ENCODE data around the gene ANKRD12. TPM values are rescaled to one million over a fixed set of nuclear protein-coding genes. Genes with fewer than 3 reads are reported as not detected.
"Not testable (repeated sequence)": the region's sequence is repeated elsewhere in the genome, so short reads cannot be mapped to it uniquely, and the experiment has no call there.

The ANKRD12 gene
- total RNA-seq, 1 donor from 2014 or later, result 48.6 TPM

GRCh38 chr18:9147440-9148202 lies 11.0 kb downstream of the ANKRD12 start:
- peak; percentile 73 for DNase-seq

- DNase-seq, result no peak
These were observed 11.6 kb downstream of the ANKRD12 start for GRCh38 chr18:9148203-9148552.

- no peak for DNase-seq
These were observed 13.5 kb downstream of the ANKRD12 start for GRCh38 chr18:9150121-9150520.

GRCh38 chr18:9153256-9153655 lies 16.7 kb downstream of the ANKRD12 start:
- DNase-seq, result no peak

GRCh38 chr18:9156604-9157249 lies 20.1 kb downstream of the ANKRD12 start:
- no peak for DNase-seq

- DNase-seq, result no peak
These were observed 21.2 kb downstream of the ANKRD12 start for GRCh38 chr18:9157806-9158205.

GRCh38 chr18:9160014-9160413 lies 23.4 kb downstream of the ANKRD12 start:
- no peak for DNase-seq

- DNase-seq, result not testable (repeated sequence)
These were observed 26.1 kb downstream of the ANKRD12 start for GRCh38 chr18:9162663-9163062.

- DNase-seq, result not testable (repeated sequence)
These were observed 27.6 kb downstream of the ANKRD12 start for GRCh38 chr18:9164149-9164548.

- not testable (repeated sequence) for DNase-seq
These were observed 29.3 kb downstream of the ANKRD12 start for GRCh38 chr18:9165883-9166282.

- not testable (repeated sequence) for DNase-seq
These were observed 32.9 kb downstream of the ANKRD12 start for GRCh38 chr18:9169515-9169914.

- DNase-seq, result not testable (repeated sequence)
These were observed 35.3 kb downstream of the ANKRD12 start for GRCh38 chr18:9171919-9172318.

- DNase-seq, result no peak
These were observed 36.0 kb downstream of the ANKRD12 start for GRCh38 chr18:9172506-9173127.

- peak; percentile 21 for DNase-seq
These were observed 37.2 kb downstream of the ANKRD12 start for GRCh38 chr18:9173770-9174233.

GRCh38 chr18:9174302-9174701 lies 37.7 kb downstream of the ANKRD12 start:
- no peak for DNase-seq

- DNase-seq, result no peak
These were observed 38.5 kb downstream of the ANKRD12 start for GRCh38 chr18:9175115-9175514.

- peak; percentile 6 for DNase-seq
These were observed 40.5 kb downstream of the ANKRD12 start for GRCh38 chr18:9177031-9177430.

GRCh38 chr18:9177466-9177865 lies 40.9 kb downstream of the ANKRD12 start:
- DNase-seq, result no peak

- no peak for DNase-seq
These were observed 42.0 kb downstream of the ANKRD12 start for GRCh38 chr18:9178557-9178956.

GRCh38 chr18:9181275-9181674 lies 44.7 kb downstream of the ANKRD12 start:
- DNase-seq, result no peak

- DNase-seq, result no peak
These were observed 46.3 kb downstream of the ANKRD12 start for GRCh38 chr18:9182852-9183399.

GRCh38 chr18:9184998-9185613 lies 48.5 kb downstream of the ANKRD12 start:
- no peak for DNase-seq
